ENCODE data around the gene THSD4.

THSD4 gene

GRCh38 chr15:71755092-71755970 lies 640.1 kb downstream of the THSD4 start:
- Histone ChIP-seq H3K4me1 (ENCODE audit: control extremely low read depth in 1 of 4, control insufficient read depth in 4 of 4, insufficient read depth in 4 of 4, low read length in 3 of 4) (peaks cover 0 to 8% (median 2%) of the 10 kb centered on the region in 4 experiments), H3K36me3 (ENCODE audit: control insufficient read depth in 4 of 4, insufficient read depth in 4 of 4, low read length in 3 of 4) (no peaks in the 10 kb centered on the region), H3K9me3 (ENCODE audit: control extremely low read depth in 1 of 5, control insufficient read depth in 4 of 5, insufficient read depth in 2 of 5, low read depth in 1 of 5, low read length in 4 of 5) (peaks cover 0 to 14% (median 2%) of the 10 kb centered on the region in 5 experiments), H3K27ac (ENCODE audit: insufficient read depth in 1 of 2, low read depth in 1 of 2, low read length in 2 of 2, poor library complexity in 1 of 2, severe bottlenecking in 2 of 2) (no peak overlapping the region), H3K27me3 (replicated peaks in 2 of 5; ENCODE audit: control insufficient read depth in 4 of 5, insufficient read depth in 5 of 5, low read length in 4 of 5) (peaks cover 0 to 9% (median 0%) of the 10 kb centered on the region in 5 experiments), H3K4me3 (ENCODE audit: control insufficient read depth in 1 of 7, extremely low read depth in 1 of 7, insufficient read depth in 4 of 7, low read depth in 2 of 7, low read length in 6 of 7) (no peak overlapping the region)
- CTCF ChIA-PET = interaction anchor here (1.1 kb wide), 1 partner anchor 44 kb away, joined by 3 read pairs; no protein-coding TSS in a partner anchor
- WGBS (ENCODE audit: insufficient coverage) = no CpG with 5 or more reads among the region's 4 CpGs
- no peak for DNase-seq
- POLR2A ChIA-PET = no interaction called here

GRCh38 chr15:71756599-71757352 lies 641.5 kb downstream of the THSD4 start:
- 100% methylated on average over 7 of the region's 8 CpGs for WGBS (ENCODE audit: insufficient coverage)
- no peak for DNase-seq
- peaks cover 0 to 4% (median 0%) of the 10 kb centered on the region in 5 experiments for H3K27me3 ChIP-seq (replicated peaks in 2 of 5; ENCODE audit: control insufficient read depth in 4 of 5, insufficient read depth in 5 of 5, low read length in 4 of 5)
- H3K9me3 ChIP-seq (ENCODE audit: control extremely low read depth in 1 of 5, control insufficient read depth in 4 of 5, insufficient read depth in 2 of 5, low read depth in 1 of 5, low read length in 4 of 5) = peaks cover 0 to 23% (median 5%) of the 10 kb centered on the region in 5 experiments
- H3K27ac ChIP-seq (ENCODE audit: insufficient read depth in 1 of 2, low read depth in 1 of 2, low read length in 2 of 2, poor library complexity in 1 of 2, severe bottlenecking in 2 of 2) = no peak overlapping the region
- POLR2A ChIA-PET = interaction anchor here (0.7 kb wide), 1 partner anchor 479 kb away, joined by 3 read pairs; no protein-coding TSS in a partner anchor
- CTCF ChIA-PET = interaction anchor here (1.0 to 1.6 kb wide), 5 partner anchors 13 to 400 kb away, joined by 3 to 5 read pairs (median 3); no protein-coding TSS in a partner anchor
- H3K4me1 ChIP-seq (ENCODE audit: control extremely low read depth in 1 of 4, control insufficient read depth in 4 of 4, insufficient read depth in 4 of 4, low read length in 3 of 4) = peaks cover 0 to 8% (median 2%) of the 10 kb centered on the region in 4 experiments
- no peak overlapping the region for H3K4me3 ChIP-seq (ENCODE audit: control insufficient read depth in 1 of 7, extremely low read depth in 1 of 7, insufficient read depth in 4 of 7, low read depth in 2 of 7, low read length in 6 of 7)
- H3K36me3 ChIP-seq (ENCODE audit: control insufficient read depth in 4 of 4, insufficient read depth in 4 of 4, low read length in 3 of 4) = no peaks in the 10 kb centered on the region

GRCh38 chr15:71757741-71758530 lies 642.7 kb downstream of the THSD4 start:
- CTCF ChIA-PET = interaction anchor here (1.0 to 1.6 kb wide), 4 partner anchors 23 to 399 kb away, joined by 3 to 5 read pairs (median 3); no protein-coding TSS in a partner anchor
- Histone ChIP-seq H3K4me3 (ENCODE audit: control insufficient read depth in 1 of 7, extremely low read depth in 1 of 7, insufficient read depth in 4 of 7, low read depth in 2 of 7, low read length in 6 of 7) (no peak overlapping the region), H3K9me3 (ENCODE audit: control extremely low read depth in 1 of 5, control insufficient read depth in 4 of 5, insufficient read depth in 2 of 5, low read depth in 1 of 5, low read length in 4 of 5) (peaks cover 0 to 25% (median 6%) of the 10 kb centered on the region in 5 experiments), H3K36me3 (ENCODE audit: control insufficient read depth in 4 of 4, insufficient read depth in 4 of 4, low read length in 3 of 4) (no peaks in the 10 kb centered on the region), H3K27ac (ENCODE audit: insufficient read depth in 1 of 2, low read depth in 1 of 2, low read length in 2 of 2, poor library complexity in 1 of 2, severe bottlenecking in 2 of 2) (no peak overlapping the region), H3K4me1 (ENCODE audit: control extremely low read depth in 1 of 4, control insufficient read depth in 4 of 4, insufficient read depth in 4 of 4, low read length in 3 of 4) (no peaks in the 10 kb centered on the region), H3K27me3 (replicated peaks in 2 of 5; ENCODE audit: control insufficient read depth in 4 of 5, insufficient read depth in 5 of 5, low read length in 4 of 5) (peaks cover 0 to 4% (median 0%) of the 10 kb centered on the region in 5 experiments)
- 94% methylated on average over 13 of the region's 13 CpGs for WGBS (ENCODE audit: insufficient coverage)
- no peak for DNase-seq
- POLR2A ChIA-PET = interaction anchor here (0.7 kb wide), 1 partner anchor 478 kb away, joined by 3 read pairs; no protein-coding TSS in a partner anchor

- peaks cover 0 to 4% (median 0%) of the 10 kb centered on the region in 5 experiments for H3K27me3 ChIP-seq (replicated peaks in 2 of 5; ENCODE audit: control insufficient read depth in 4 of 5, insufficient read depth in 5 of 5, low read length in 4 of 5)
- no peak for DNase-seq
- ChIA-PET POLR2A (no interaction called here), CTCF (interaction anchor here (0.8 kb wide), 1 partner anchor 23 kb away, joined by 3 read pairs; no protein-coding TSS in a partner anchor)
- no CpG with 5 or more reads among the region's 2 CpGs for WGBS (ENCODE audit: insufficient coverage)
- no peak overlapping the region for H3K4me3 ChIP-seq (ENCODE audit: control insufficient read depth in 1 of 7, extremely low read depth in 1 of 7, insufficient read depth in 4 of 7, low read depth in 2 of 7, low read length in 6 of 7)
- no peak overlapping the region for H3K27ac ChIP-seq (ENCODE audit: insufficient read depth in 1 of 2, low read depth in 1 of 2, low read length in 2 of 2, poor library complexity in 1 of 2, severe bottlenecking in 2 of 2)
- peaks cover 0 to 25% (median 6%) of the 10 kb centered on the region in 5 experiments for H3K9me3 ChIP-seq (ENCODE audit: control extremely low read depth in 1 of 5, control insufficient read depth in 4 of 5, insufficient read depth in 2 of 5, low read depth in 1 of 5, low read length in 4 of 5)
- H3K4me1 ChIP-seq (ENCODE audit: control extremely low read depth in 1 of 4, control insufficient read depth in 4 of 4, insufficient read depth in 4 of 4, low read length in 3 of 4) = no peaks in the 10 kb centered on the region
- H3K36me3 ChIP-seq (ENCODE audit: control insufficient read depth in 4 of 4, insufficient read depth in 4 of 4, low read length in 3 of 4) = no peaks in the 10 kb centered on the region
Measured at GRCh38 chr15:71758711-71759110, 643.4 kb downstream of the THSD4 start.

- Histone ChIP-seq H3K4me3 (ENCODE audit: control insufficient read depth in 1 of 7, extremely low read depth in 1 of 7, insufficient read depth in 4 of 7, low read depth in 2 of 7, low read length in 6 of 7) (no peak overlapping the region), H3K4me1 (ENCODE audit: control extremely low read depth in 1 of 4, control insufficient read depth in 4 of 4, insufficient read depth in 4 of 4, low read length in 3 of 4) (no peaks in the 10 kb centered on the region), H3K27ac (ENCODE audit: insufficient read depth in 1 of 2, low read depth in 1 of 2, low read length in 2 of 2, poor library complexity in 1 of 2, severe bottlenecking in 2 of 2) (no peak overlapping the region), H3K36me3 (ENCODE audit: control insufficient read depth in 4 of 4, insufficient read depth in 4 of 4, low read length in 3 of 4) (no peaks in the 10 kb centered on the region), H3K27me3 (replicated peaks in 2 of 5; ENCODE audit: control insufficient read depth in 4 of 5, insufficient read depth in 5 of 5, low read length in 4 of 5) (peaks cover 0 to 1% (median 0%) of the 10 kb centered on the region in 5 experiments), H3K9me3 (ENCODE audit: control extremely low read depth in 1 of 5, control insufficient read depth in 4 of 5, insufficient read depth in 2 of 5, low read depth in 1 of 5, low read length in 4 of 5) (peaks cover 0 to 18% (median 6%) of the 10 kb centered on the region in 5 experiments)
- CTCF ChIA-PET = interaction anchor here (0.6 kb wide), 1 partner anchor 17 kb away, joined by 4 read pairs; no protein-coding TSS in a partner anchor
- POLR2A ChIA-PET = no interaction called here
- no CpG with 5 or more reads among the region's 1 CpG for WGBS (ENCODE audit: insufficient coverage)
- DNase-seq = no peak
Measured at GRCh38 chr15:71760852-71761251, 645.6 kb downstream of the THSD4 start.

- Histone ChIP-seq H3K27ac (ENCODE audit: insufficient read depth in 1 of 2, low read depth in 1 of 2, low read length in 2 of 2, poor library complexity in 1 of 2, severe bottlenecking in 2 of 2) (no peak overlapping the region), H3K4me3 (ENCODE audit: control insufficient read depth in 1 of 7, extremely low read depth in 1 of 7, insufficient read depth in 4 of 7, low read depth in 2 of 7, low read length in 6 of 7) (no peak overlapping the region), H3K4me1 (ENCODE audit: control extremely low read depth in 1 of 4, control insufficient read depth in 4 of 4, insufficient read depth in 4 of 4, low read length in 3 of 4) (no peaks in the 10 kb centered on the region), H3K27me3 (replicated peaks in 2 of 5; ENCODE audit: control insufficient read depth in 4 of 5, insufficient read depth in 5 of 5, low read length in 4 of 5) (no peaks in the 10 kb centered on the region), H3K9me3 (ENCODE audit: control extremely low read depth in 1 of 5, control insufficient read depth in 4 of 5, insufficient read depth in 2 of 5, low read depth in 1 of 5, low read length in 4 of 5) (peaks cover 0 to 18% (median 6%) of the 10 kb centered on the region in 5 experiments), H3K36me3 (ENCODE audit: control insufficient read depth in 4 of 4, insufficient read depth in 4 of 4, low read length in 3 of 4) (no peaks in the 10 kb centered on the region)
- POLR2A ChIA-PET = no interaction called here
- 92% methylated on average over 3 of the region's 3 CpGs for WGBS (ENCODE audit: insufficient coverage)
- no peak for DNase-seq
- CTCF ChIA-PET = interaction anchor here (0.6 kb wide), 1 partner anchor 18 kb away, joined by 4 read pairs; no protein-coding TSS in a partner anchor
Measured at GRCh38 chr15:71761649-71762048, 646.4 kb downstream of the THSD4 start.
